Lower leg skin (tissue), 4 donors: ENCODE results near the gene SLIT3. TPM values are rescaled to one million over a fixed set of nuclear protein-coding genes. Genes with fewer than 3 reads are reported as not detected.

Experiments used
- DNase-seq, 2 donors: peaks; one replicate each; pipeline ENCODE4 v3.0.0-alpha.2; 2019; ENCODE audit warnings: low spot score in 2 of 2
- H3K4me3 ChIP-seq: fragments of 200-600 bp; sonication (generic); 2 replicates; pipeline ENCODE4 v1.5.1; 2017; ENCODE audit warnings: mild to moderate bottlenecking, low read depth; ENCODE audit not compliant: poor library complexity, severe bottlenecking
- POLR2A ChIP-seq, 2 donors: fragments of 450-650 bp; IDR thresholded peaks; one replicate each; pipeline ENCODE4 v1.6.1; 2016 to 2017; ENCODE audit warnings: antibody characterized with exemption in 2 of 2, mild to moderate bottlenecking in 1 of 2, moderate library complexity in 1 of 2
- WGBS, 2 donors: methylation state at CpG; one replicate each; pipeline ENCODE4 v1.1.5; 2018; 5-methylcytosine and 5-hydroxymethylcytosine counted together
- intact Hi-C: fragments of 100-400 bp; cut with DNase I; formaldehyde crosslinking; loops from one replicate; pipeline ENCODE4 v1.15.0; 2023; ENCODE audit warnings: low total_unique reads
- total RNA-seq, 4 donors: library from RNA; depleted of rRNA; stranded (reverse); fragments of >200 nt; gene quantifications; one replicate each; pipeline ENCODE4 v1.1.0, GENCODE V29; 2016
- TF ChIP-seq, protein P1 (sequence below), 3 donors: fragments of 450-650 bp; IDR thresholded peaks; one replicate each; pipeline ENCODE4 v1.5.1; 2016; ENCODE audit warnings: antibody characterized with exemption in 3 of 3, mild to moderate bottlenecking in 3 of 3, moderate library complexity in 2 of 3

Gene SLIT3
- total RNA-seq, 4 donors from 2014 or later = 12.4 to 66.0 (median 22.8) TPM

DNA sequence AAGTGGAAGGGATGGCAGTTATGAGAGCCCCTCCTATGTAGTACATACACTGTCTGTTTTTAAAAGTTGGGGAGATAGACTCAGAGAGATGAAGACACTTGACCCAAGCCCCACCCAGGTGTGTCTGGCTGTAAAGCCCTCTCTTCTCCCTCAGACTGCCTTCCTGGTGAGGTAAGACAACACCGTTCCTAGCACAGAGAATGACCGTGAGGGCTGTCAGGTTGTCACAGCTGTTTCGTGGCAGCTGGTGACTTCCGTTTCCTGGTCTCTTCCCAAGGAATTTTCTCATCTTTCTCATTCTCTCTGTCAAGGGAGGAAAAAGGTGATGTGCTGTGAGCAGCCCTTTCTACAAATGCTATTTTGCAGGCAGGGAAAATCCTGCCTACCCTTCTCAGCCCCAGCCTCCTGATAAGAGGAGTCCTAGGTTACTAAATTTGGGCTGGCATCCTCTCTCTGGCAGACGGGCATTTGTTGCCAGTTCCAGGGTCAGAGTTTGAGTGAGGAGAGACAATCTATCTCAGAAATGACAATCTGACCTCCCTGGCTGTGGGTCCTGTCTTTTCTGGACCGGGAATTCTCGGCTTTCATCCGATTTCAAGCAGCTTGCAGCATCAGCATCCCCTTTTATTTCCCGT is 458.3 kb downstream of the SLIT3 start:
- TF ChIP-seq, protein P1, sequence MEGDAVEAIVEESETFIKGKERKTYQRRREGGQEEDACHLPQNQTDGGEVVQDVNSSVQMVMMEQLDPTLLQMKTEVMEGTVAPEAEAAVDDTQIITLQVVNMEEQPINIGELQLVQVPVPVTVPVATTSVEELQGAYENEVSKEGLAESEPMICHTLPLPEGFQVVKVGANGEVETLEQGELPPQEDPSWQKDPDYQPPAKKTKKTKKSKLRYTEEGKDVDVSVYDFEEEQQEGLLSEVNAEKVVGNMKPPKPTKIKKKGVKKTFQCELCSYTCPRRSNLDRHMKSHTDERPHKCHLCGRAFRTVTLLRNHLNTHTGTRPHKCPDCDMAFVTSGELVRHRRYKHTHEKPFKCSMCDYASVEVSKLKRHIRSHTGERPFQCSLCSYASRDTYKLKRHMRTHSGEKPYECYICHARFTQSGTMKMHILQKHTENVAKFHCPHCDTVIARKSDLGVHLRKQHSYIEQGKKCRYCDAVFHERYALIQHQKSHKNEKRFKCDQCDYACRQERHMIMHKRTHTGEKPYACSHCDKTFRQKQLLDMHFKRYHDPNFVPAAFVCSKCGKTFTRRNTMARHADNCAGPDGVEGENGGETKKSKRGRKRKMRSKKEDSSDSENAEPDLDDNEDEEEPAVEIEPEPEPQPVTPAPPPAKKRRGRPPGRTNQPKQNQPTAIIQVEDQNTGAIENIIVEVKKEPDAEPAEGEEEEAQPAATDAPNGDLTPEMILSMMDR (IDR thresholded peaks at IDR 0.05) = no peak
- WGBS, 2 donors = 77 to 82% methylated on average over 9 of the region's 9 CpGs
- no peak for DNase-seq
- intact Hi-C loops = no loop called here
- H3K4me3 ChIP-seq = no peak overlapping the region

DNA sequence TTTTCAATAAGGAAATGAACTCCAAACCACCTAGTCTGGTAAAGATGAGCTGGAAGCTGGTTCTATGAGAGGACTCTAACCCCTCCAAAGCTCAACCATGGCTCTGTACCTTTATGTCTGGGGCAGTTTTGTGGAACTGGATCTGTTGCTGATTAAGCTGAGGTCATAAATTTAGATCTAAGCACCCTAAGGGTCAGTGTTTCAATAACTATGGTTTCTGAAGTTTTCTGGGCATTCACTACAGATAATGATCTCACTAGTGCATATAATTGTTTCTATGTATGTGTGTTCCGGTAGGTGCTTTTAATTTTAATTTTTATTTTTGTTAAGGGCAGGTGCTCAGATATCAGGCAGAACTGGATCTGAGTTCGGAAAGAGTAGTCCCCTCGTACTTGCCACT is 463.1 kb downstream of the SLIT3 start:
- TF ChIP-seq, protein P1 (IDR thresholded peaks at IDR 0.05) = no peak
- no peak for TF ChIP-seq POLR2A (IDR thresholded peaks at IDR 0.05)

DNA sequence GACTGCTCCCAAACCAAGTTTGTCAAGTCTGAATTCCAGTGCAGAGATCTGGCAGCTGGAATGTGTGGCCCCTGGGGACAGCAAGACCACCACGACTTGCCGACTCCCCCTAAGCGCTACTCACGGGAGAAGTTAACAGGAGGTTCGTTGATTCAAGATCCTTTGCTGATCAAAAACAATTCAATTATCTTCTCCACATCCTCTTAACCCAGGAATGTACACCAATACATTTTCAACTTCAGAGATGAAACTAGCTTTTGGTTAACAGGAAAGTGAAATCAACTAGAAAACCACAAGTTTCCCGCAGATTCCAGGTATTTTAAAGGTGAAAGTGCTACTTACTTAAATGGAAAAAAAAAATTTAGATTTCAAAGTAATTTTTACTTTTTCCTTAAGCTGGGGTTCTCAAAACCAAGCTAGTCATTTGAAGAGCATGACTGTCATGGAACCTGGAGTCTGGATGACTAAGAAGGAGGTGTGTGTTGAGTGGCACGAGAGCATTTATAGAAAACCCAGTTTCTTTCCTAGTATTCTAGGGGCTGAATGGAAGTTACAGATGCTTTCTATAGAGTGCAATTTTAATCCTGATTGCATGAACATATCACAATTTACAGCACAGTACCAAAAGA is 464.2 kb downstream of the SLIT3 start:
- no peak for DNase-seq
- H3K4me3 ChIP-seq = no peak overlapping the region
- 73 to 76% methylated on average over 7 of the region's 7 CpGs for WGBS, 2 donors
- no peak for TF ChIP-seq POLR2A (IDR thresholded peaks at IDR 0.05)
- TF ChIP-seq, protein P1 (IDR thresholded peaks at IDR 0.05) = no peak
- intact Hi-C loops = no loop called here

More for the DNA sequence above, 463.1 kb downstream of the SLIT3 start:
- intact Hi-C loops = no loop called here
- no peak for DNase-seq
- WGBS, 2 donors = 65 to 86% methylated on average over 3 of the region's 3 CpGs
- no peak overlapping the region for H3K4me3 ChIP-seq

DNA sequence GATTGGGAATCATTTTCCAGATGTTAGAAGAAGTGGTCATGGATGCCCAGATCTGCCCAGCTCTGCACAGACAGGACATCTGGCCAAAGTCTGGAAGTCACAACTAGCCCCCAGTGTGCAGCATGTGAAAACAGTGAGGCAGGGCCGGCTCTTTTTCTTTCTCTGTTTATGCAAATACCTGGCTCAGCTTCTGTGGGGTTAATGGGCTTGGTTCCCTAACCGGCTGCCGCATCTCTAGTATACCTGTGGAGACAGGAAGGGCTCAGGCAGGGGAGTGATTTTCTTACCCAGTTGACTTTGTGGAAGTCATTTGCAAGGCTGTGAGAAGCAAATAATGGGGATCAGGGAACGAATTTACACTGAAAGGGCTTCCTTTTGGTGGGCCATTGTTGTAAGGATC is 467.0 kb downstream of the SLIT3 start:
- no peak overlapping the region for H3K4me3 ChIP-seq
- intact Hi-C loops = no loop called here
- 51 to 66% methylated on average over 4 of the region's 4 CpGs for WGBS, 2 donors
- no peak for DNase-seq
- no peak for TF ChIP-seq POLR2A (IDR thresholded peaks at IDR 0.05)
- TF ChIP-seq, protein P1 (IDR thresholded peaks at IDR 0.05) = no peak

DNA sequence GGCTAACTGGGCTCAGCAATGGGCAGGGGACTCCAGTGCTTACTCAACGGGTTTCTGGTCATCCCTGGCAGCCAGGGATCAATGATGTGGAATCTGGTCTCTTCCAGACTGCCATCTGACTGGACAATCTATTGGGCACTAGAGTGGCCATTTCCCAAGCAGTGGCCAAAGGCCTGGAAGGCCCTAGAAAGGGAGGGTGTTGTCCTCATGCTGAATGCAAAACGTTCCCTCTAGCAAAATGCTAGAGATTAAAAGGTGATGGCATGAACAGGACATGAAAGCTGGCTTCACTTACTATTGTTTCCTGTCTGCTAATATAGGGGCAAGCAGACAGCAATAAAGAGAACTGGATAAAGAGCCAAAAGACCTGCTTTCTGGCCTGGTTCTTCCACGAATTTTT is 467.6 kb downstream of the SLIT3 start:
- intact Hi-C loops = no loop called here
- H3K4me3 ChIP-seq = no peak overlapping the region
- no peak for TF ChIP-seq POLR2A (IDR thresholded peaks at IDR 0.05)
- TF ChIP-seq, protein P1 (IDR thresholded peaks at IDR 0.05) = no peak
- 42 to 43% methylated on average over 3 of the region's 3 CpGs for WGBS, 2 donors
- no peak for DNase-seq
